ENCODE measurements around the gene NECTIN1.

Gene NECTIN1

DNA sequence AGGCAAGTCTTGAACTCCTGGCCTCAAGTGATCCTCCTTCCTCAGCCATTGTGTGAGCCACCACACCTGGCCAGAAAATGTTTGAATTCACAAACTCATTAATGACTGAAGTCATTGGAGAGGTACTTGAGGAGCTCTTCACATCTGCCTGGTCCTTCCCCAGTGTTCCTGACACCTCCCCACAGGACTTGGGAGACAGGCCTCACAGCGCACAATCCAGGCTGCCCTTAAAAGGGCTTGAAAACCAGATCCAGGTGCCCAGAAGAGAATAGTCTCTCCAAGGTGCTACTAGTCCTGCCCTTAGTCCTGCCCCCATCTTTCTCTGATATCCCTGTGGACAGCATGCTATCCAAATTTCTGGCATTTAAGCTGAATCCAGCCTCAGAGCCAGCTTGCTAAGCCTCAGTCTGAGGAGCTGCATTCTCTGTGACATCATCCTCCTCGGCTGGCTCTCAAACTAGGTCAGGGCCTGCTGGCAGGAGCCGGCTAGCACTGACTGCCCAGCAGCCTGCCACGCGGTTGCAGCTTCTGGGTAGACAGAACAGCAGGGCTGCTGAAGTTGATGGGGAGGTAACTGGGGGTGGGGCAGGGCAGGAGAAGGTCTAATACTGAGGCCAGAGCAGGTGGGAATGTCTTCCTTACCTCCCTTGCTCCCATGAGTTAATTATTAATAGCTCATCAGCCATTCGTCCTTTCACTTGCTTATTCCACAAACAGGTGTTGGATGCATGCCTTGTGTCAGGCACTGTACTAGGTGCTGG lies 35.3 kb upstream of the NECTIN1 start:
- no peak overlapping the region for H3K27ac ChIP-seq (ENCODE audit: low read length)
- H3K36me3 ChIP-seq (ENCODE audit: control insufficient read depth, low read depth, low read length): no peaks in the 10 kb centered on the region
- no peaks in the 10 kb centered on the region for H3K9me3 ChIP-seq (ENCODE audit: control insufficient read depth, low read depth, low read length)
- no peak overlapping the region for H3K4me3 ChIP-seq (ENCODE audit: low read length)
- H3K4me1 ChIP-seq (ENCODE audit: control insufficient read depth, low read depth, low read length): no peaks in the 10 kb centered on the region
- no peak overlapping the region for H3K9ac ChIP-seq (ENCODE audit: low read length)
- no peaks in the 10 kb centered on the region for H3K27me3 ChIP-seq (ENCODE audit: control insufficient read depth, insufficient read depth, low read length)

DNA sequence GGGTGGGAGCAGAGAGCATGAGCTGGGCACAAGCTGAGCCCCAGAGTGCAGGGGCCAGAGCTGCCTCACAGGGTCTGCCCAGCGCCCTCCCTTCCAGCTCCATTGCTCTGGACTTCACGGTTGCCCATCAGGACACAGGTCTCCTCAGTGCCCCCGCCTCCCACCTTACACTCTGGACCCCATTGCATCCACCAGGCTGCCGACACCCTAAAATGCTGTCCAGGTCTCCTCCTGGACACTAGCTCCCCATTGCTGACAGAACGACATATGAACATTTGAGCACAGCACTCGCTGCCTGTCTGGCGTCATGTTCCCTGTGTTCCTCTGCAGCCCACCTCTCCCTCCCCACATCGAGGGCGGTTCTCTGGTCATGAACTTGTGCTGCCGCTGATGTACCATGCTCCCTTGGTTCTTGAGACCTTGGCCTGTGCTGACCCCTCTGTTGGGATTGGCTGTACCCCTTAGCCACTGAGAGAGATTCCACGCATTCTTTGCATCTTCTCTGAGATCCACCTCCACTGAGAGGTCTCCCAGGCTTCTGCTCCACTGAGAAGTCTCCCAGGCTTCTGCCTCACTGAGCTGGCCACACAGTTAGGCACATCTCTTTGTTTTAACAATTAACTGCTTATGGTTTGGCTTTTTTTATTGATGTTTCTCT lies 34.2 kb upstream of the NECTIN1 start:
- Histone ChIP-seq H3K27ac (ENCODE audit: low read length) (no peak overlapping the region), H3K36me3 (ENCODE audit: control insufficient read depth, low read depth, low read length) (no peaks in the 10 kb centered on the region), H3K27me3 (ENCODE audit: control insufficient read depth, insufficient read depth, low read length) (no peaks in the 10 kb centered on the region), H3K9ac (ENCODE audit: low read length) (no peak overlapping the region), H3K4me3 (ENCODE audit: low read length) (no peak overlapping the region), H3K4me1 (ENCODE audit: control insufficient read depth, low read depth, low read length) (no peaks in the 10 kb centered on the region), H3K9me3 (ENCODE audit: control insufficient read depth, low read depth, low read length) (no peaks in the 10 kb centered on the region)

DNA sequence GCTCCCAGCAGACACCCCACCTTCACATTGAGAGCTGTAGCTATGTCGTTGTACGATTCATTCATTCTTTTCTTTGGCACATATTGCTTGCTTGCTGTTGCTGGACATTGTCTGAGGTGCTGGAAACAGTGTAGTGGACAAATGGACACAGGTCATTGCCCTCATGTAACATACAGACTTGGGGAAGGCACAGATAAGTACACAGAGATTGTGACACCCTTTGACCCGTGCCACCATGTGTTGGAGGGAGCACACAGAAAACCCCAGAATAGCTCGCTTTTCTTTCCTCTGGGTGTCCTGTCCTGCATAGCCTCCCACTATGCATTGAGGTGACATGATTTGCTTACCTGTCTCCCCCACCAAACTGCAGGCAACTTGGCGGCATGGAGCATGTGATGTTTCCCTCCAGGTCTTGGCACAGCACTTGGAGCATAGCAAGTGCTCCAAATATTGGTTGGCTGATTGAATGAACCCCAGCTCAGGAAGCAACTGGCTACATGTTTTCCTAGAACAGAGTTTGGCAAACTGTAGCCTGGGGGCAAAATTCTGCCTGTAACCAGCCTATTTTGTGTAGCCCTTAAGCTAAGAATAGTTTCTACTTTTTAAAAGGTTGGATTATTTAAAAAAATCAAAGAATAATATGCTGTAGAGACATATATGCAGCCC lies 30.9 kb upstream of the NECTIN1 start:
- Histone ChIP-seq H3K9me3 (ENCODE audit: control insufficient read depth, low read depth, low read length) (no peaks in the 10 kb centered on the region), H3K36me3 (ENCODE audit: control insufficient read depth, low read depth, low read length) (no peaks in the 10 kb centered on the region), H3K4me3 (ENCODE audit: low read length) (no peak overlapping the region), H3K27me3 (ENCODE audit: control insufficient read depth, insufficient read depth, low read length) (no peaks in the 10 kb centered on the region), H3K4me1 (ENCODE audit: control insufficient read depth, low read depth, low read length) (no peaks in the 10 kb centered on the region), H3K9ac (ENCODE audit: low read length) (no peak overlapping the region), H3K27ac (ENCODE audit: low read length) (no peak overlapping the region)

DNA sequence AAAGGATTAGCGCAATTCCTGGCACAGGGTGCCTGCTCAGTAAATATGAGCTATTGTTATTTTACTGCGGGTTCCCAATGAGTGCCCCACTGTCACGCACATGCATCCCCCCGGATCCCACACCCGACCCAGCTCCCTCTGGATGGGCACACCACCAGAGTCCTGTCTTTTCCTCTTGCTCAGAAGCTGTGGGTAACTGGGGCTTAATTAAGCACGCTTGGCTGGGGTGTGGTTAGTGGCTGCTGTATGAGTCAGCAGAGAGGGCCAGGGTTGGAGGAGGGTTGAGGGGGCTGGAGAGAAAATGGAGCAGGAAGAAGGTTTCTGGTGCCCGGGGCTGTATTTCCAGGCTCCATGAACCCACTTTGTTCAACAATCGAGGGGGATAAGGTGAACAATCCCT lies 30.3 kb upstream of the NECTIN1 start:
- Histone ChIP-seq H3K9me3 (ENCODE audit: control insufficient read depth, low read depth, low read length) (no peaks in the 10 kb centered on the region), H3K9ac (ENCODE audit: low read length) (no peak overlapping the region), H3K4me1 (ENCODE audit: control insufficient read depth, low read depth, low read length) (no peaks in the 10 kb centered on the region), H3K27me3 (ENCODE audit: control insufficient read depth, insufficient read depth, low read length) (no peaks in the 10 kb centered on the region), H3K27ac (ENCODE audit: low read length) (no peak overlapping the region), H3K4me3 (ENCODE audit: low read length) (no peak overlapping the region), H3K36me3 (ENCODE audit: control insufficient read depth, low read depth, low read length) (no peaks in the 10 kb centered on the region)

- H3K4me3 ChIP-seq (ENCODE audit: low read length): no peak overlapping the region
- H3K4me1 ChIP-seq (ENCODE audit: control insufficient read depth, low read depth, low read length): no peaks in the 10 kb centered on the region
- no peaks in the 10 kb centered on the region for H3K27me3 ChIP-seq (ENCODE audit: control insufficient read depth, insufficient read depth, low read length)
- no peaks in the 10 kb centered on the region for H3K9me3 ChIP-seq (ENCODE audit: control insufficient read depth, low read depth, low read length)
- no peak overlapping the region for H3K9ac ChIP-seq (ENCODE audit: low read length)
- H3K36me3 ChIP-seq (ENCODE audit: control insufficient read depth, low read depth, low read length): no peaks in the 10 kb centered on the region
- no peak overlapping the region for H3K27ac ChIP-seq (ENCODE audit: low read length)
Observed at GRCh38 chr11:119758291-119758690, 29.3 kb upstream of the NECTIN1 start.

DNA sequence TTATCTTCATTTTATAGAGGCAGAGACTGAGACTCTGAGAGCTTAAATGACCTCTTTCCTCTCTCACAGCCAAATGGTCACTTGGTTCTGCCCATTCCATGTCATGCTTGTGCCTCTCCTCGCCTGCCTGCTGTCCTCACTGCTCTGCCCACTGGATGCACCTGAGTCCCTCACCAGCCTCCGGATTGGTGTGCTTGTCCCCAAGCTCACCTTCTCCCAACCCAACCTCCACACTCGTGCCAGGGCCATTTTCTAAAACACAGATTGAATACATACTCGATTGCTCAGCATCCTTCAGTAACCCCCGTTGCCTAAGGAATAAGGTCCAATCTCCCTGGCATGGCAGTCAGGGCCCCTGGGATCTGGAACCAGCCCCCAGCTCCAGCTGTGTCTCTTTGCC lies 28.4 kb upstream of the NECTIN1 start:
- Histone ChIP-seq H3K9ac (ENCODE audit: low read length) (no peak overlapping the region), H3K27me3 (ENCODE audit: control insufficient read depth, insufficient read depth, low read length) (no peaks in the 10 kb centered on the region), H3K36me3 (ENCODE audit: control insufficient read depth, low read depth, low read length) (no peaks in the 10 kb centered on the region), H3K4me1 (ENCODE audit: control insufficient read depth, low read depth, low read length) (no peaks in the 10 kb centered on the region), H3K27ac (ENCODE audit: low read length) (no peak overlapping the region), H3K4me3 (ENCODE audit: low read length) (no peak overlapping the region), H3K9me3 (ENCODE audit: control insufficient read depth, low read depth, low read length) (no peaks in the 10 kb centered on the region)

DNA sequence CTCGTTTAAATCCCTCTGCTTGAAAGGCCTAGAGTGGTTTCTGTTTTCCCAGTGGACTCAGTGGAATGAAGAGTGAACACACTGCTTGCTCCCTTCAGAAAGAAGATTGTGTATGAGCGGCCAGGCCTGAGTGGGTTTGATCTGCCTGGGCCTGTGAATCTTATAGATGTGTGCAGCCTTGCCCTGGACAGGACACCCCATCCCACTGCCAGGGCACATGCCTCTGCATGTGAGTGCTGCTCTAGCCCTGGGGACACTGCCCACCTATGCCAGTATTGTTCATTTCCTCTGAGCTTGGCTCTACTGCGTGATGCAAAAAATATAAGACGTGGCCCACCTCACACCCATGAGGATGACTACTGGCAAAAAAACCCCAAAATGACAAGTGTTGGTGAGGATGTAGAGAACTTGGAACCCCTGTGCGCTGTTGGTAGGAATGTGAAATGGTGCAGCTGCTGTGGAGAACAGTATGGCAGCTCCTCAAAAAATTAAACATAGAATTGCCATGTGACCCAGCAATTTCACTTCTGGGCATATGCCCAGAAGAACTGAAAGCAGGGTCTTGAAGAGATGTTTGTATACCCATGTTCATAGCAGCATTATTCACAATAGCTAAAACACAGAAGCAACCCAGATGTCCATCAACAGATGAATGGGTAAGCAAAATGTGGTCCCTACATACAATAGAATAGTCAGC lies 27.3 kb upstream of the NECTIN1 start:
- Histone ChIP-seq H3K4me1 (ENCODE audit: control insufficient read depth, low read depth, low read length) (no peaks in the 10 kb centered on the region), H3K9ac (ENCODE audit: low read length) (no peak overlapping the region), H3K27ac (ENCODE audit: low read length) (no peak overlapping the region), H3K36me3 (ENCODE audit: control insufficient read depth, low read depth, low read length) (no peaks in the 10 kb centered on the region), H3K4me3 (ENCODE audit: low read length) (no peak overlapping the region), H3K9me3 (ENCODE audit: control insufficient read depth, low read depth, low read length) (no peaks in the 10 kb centered on the region), H3K27me3 (ENCODE audit: control insufficient read depth, insufficient read depth, low read length) (no peaks in the 10 kb centered on the region)

DNA sequence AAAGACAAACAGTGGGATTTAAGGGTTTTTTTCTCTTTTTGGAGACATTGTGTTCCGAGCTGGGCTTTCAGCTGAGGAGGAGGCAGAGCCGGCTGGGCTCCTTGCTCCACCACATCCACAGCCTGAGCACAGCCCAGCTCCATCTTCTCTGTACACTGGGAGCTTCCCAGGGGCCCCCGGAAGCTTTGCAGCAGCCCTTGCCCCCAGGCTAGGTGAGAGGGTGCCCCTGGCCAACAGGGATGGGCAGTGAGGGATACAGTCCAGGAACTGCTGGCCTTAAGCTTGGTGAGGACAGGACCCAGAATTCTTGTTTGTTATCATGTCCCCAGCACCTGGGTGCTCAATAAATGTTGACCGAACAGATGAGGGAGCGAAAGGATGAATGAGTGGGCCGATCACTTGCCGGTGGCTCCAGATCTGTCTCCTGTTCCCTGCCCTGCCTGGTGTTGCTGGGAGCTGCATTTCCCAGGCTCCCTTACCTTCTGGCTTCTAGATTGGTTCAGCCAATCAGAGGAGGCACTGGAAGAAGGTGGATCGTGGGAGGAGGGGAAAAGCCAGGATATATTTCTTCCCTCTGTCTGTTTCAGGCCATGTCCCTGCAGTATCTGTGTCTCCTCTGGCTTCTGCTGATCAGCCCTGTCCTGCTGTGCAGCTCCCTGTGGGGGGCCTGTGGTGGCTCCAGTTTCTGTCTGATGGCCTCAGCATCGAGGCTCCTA lies 26.5 kb upstream of the NECTIN1 start:
- Histone ChIP-seq H3K27ac (ENCODE audit: low read length) (no peak overlapping the region), H3K4me3 (ENCODE audit: low read length) (no peak overlapping the region), H3K4me1 (ENCODE audit: control insufficient read depth, low read depth, low read length) (no peaks in the 10 kb centered on the region)

DNA sequence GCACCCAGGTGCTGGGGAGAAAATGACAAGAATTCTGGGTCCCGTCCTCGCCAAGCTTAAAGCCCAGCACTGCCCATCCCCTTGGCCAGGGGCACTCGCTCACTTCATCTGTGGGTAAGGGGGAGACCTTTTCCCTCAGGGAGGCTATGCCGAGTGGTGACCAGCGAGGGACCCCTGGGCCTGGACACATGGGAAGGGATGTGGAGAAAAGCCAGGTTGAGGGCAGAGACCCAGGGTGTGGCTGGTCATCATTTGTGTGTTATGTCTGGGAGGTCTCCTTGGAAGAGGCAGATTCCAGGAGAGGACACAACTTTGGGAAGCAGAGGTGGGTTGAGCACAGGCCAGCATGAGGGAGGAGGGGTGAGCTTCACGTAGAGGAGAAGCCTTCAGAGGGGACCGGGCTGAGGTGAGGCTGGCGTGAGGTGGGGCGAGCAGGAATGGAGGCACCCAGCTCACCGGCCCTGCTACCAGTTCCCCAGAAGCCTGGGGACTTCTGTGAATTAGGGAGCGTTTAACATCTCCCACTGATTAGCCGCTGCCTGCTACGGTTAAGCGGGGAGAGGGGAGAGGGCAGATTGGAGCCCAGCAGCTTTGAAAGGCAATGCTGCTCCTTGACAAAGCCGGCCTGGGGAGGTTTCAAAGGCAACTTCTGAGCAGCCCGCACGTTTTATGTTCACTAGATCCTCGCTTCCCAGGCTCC lies 25.8 kb upstream of the NECTIN1 start:
- Histone ChIP-seq H3K36me3 (ENCODE audit: control insufficient read depth, low read depth, low read length) (no peaks in the 10 kb centered on the region), H3K9ac (ENCODE audit: low read length) (no peak overlapping the region), H3K4me3 (ENCODE audit: low read length) (no peak overlapping the region), H3K4me1 (ENCODE audit: control insufficient read depth, low read depth, low read length) (no peaks in the 10 kb centered on the region), H3K9me3 (ENCODE audit: control insufficient read depth, low read depth, low read length) (no peaks in the 10 kb centered on the region), H3K27me3 (ENCODE audit: control insufficient read depth, insufficient read depth, low read length) (no peaks in the 10 kb centered on the region), H3K27ac (ENCODE audit: low read length) (no peak overlapping the region)

More for the DNA sequence above, 26.5 kb upstream of the NECTIN1 start:
- Histone ChIP-seq H3K36me3 (ENCODE audit: control insufficient read depth, low read depth, low read length) (no peaks in the 10 kb centered on the region), H3K9me3 (ENCODE audit: control insufficient read depth, low read depth, low read length) (no peaks in the 10 kb centered on the region), H3K27me3 (ENCODE audit: control insufficient read depth, insufficient read depth, low read length) (no peaks in the 10 kb centered on the region), H3K9ac (ENCODE audit: low read length) (no peak overlapping the region)

GRCh38 chr11:119754199-119754598 lies 25.2 kb upstream of the NECTIN1 start:
- Histone ChIP-seq H3K27me3 (ENCODE audit: control insufficient read depth, insufficient read depth, low read length) (no peaks in the 10 kb centered on the region), H3K4me1 (ENCODE audit: control insufficient read depth, low read depth, low read length) (no peaks in the 10 kb centered on the region)

More at GRCh38 chr11:119754199-119754598, 25.2 kb upstream of the NECTIN1 start:
- Histone ChIP-seq H3K9me3 (ENCODE audit: control insufficient read depth, low read depth, low read length) (no peaks in the 10 kb centered on the region), H3K4me3 (ENCODE audit: low read length) (no peak overlapping the region), H3K27ac (ENCODE audit: low read length) (no peak overlapping the region), H3K9ac (ENCODE audit: low read length) (no peak overlapping the region), H3K36me3 (ENCODE audit: control insufficient read depth, low read depth, low read length) (no peaks in the 10 kb centered on the region)
